Stimulated activated CD8-positive, alpha-beta memory T cell treated with anti-CD3 and anti-CD28 coated beads, Interleukin-12 subunit alpha, Interleukin-12 subunit beta, amount 100 ng/mL, for 1 hour (primary cell): ENCODE data around the gene PRKCH.

ENCODE experiments used
- DNase-seq: peaks from one replicate; pipeline ENCODE4 v3.0.0-alpha.2; 2020; ENCODE audit warnings: low read depth

Gene PRKCH

GRCh38 chr14:61429316-61429715 lies 107.9 kb downstream of the PRKCH start:
- DNase-seq = no peak

DNA sequence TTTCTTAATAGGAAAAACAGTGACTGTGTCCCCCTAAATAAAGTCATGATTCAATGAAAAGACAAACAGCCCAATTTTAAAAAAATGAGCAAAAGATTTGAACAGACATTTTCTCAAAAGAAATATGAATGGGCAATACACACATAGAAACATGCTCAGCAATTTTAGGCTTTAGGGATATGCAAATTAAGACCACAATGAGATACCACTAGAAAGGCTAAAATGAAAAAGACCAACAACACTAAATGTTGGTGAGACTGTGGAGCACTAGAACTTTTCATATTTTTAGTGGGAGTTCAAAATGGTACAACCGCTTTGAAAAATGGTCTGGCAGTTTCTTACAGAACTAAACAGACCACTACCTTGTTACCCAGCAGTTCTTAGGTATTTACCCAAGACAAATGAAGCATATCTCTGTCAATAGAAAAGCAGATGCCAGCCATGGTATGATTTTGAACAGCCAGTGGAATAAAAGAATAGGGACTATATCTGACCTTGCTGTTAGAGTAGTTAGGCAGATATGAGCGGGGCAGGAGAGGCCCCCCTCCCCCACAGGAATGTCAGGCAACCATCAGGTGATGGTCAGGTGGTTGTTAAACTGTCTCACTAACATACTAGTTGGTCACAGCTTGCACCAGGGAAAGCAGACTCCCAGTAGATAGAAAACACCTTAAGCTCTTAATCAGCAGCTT lies 108.8 kb downstream of the PRKCH start:
- no peak for DNase-seq

GRCh38 chr14:61433169-61433568 lies 111.8 kb downstream of the PRKCH start:
- DNase-seq = no peak

DNA sequence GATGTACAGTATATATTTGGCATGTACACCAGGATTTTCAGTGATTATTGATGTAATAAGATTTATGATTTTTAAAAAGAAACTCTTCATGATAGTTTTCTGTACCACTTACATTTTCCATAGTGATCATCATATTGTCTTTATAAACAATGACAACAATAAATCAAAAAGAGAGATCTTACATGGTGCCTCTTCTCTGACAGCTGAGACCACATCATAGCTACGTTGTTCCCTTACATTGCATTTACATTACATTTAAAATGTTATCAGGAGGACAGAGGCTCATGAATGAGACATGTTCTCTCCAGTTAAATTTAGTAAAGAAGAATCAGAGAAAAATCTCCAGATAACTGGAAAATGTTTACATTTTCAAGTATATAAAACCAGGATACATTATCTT lies 112.4 kb downstream of the PRKCH start:
- no peak for DNase-seq

DNA sequence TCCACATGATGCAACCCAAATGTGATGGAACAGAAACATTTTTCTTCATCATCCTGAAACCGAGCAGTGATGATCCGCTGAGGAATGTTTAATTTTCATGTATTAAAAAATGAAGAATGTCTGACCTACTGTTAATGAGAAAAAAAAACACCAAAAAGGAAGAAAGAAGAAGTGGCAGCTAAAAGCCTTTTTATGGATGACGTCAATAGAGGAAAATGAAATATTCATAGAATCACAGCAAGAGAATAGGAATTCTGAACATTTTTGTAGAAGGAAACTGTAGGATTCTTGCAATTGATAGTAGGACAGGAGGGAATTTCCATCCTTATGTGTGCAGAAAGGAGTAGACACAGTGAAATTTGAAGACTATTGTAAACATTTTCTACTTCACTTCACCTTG lies 112.9 kb downstream of the PRKCH start:
- DNase-seq = no peak

GRCh38 chr14:61435563-61436337 lies 114.4 kb downstream of the PRKCH start:
- no peak for DNase-seq

DNA sequence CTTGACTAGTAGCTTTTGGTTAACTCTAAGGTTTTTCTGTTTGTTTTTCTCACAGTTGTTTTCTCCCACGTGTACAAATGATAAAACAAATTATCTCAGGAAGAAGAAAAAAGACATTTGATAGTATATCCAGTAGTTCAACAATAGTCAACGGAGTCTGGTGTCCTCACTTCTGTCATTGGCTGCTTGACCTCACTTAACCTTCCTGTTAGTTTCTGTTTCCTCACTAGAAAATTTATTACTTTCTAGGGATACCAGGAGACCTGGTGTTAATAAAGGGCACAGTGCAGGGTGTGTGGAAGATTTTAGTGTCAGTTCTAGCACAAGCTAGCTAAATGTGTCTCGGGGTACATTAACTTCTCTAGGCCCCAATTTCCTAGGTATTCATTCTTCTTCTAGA lies 116.0 kb downstream of the PRKCH start:
- no peak for DNase-seq

GRCh38 chr14:61438036-61438435 lies 116.7 kb downstream of the PRKCH start:
- DNase-seq = no peak

DNA sequence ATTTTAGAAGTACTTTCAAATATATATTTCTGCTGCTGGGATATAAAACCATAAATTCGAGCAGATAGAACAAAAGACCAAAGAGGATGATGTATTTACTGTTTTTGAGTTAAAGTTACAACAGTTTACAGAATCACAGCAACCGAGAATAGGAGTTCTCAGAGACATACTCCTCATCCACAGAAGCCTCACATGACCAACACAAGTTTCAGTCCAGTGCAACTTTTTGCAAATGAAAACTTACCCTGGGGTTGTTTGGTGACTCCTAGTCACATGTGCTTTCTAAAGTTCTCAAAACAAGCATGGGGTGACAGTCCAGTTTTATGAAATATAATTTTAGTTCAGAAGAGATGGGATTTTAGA lies 117.1 kb downstream of the PRKCH start:
- DNase-seq = no peak

GRCh38 chr14:61438860-61439765 lies 117.7 kb downstream of the PRKCH start:
- no peak for DNase-seq

GRCh38 chr14:61439779-61440418 lies 118.5 kb downstream of the PRKCH start:
- DNase-seq = no peak

- no peak for DNase-seq
These were observed 122.1 kb downstream of the PRKCH start for GRCh38 chr14:61443481-61443880.

- DNase-seq = peak; percentile 60
These were observed 122.9 kb downstream of the PRKCH start for GRCh38 chr14:61444215-61444768.

- DNase-seq = no peak
These were observed 130.1 kb downstream of the PRKCH start for GRCh38 chr14:61451491-61451890.

DNA sequence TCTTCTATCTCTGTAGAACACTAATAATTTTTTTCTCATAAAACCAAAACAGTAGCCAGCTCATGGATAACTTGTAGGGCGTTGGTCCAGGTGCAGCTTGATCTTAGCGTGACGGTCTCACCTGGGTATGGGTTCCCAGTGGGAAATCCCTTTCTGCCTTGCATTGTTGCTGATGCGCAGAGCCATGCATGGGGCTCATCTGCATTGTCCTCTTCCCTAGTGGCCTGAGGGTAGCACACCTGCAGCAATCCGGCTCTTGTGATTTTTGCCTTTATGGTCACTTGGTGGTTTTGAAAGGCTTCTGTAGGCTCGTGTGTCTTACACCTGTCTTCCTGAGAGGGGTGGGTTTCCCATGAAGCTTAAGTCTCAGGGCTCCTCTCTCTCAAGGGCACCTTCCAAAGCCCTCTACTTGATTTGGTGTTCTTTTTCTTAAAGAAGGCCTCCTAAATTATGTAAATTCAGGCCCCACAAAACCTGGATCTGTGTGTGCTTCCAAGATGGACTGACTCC lies 130.6 kb downstream of the PRKCH start:
- no peak for DNase-seq

DNA sequence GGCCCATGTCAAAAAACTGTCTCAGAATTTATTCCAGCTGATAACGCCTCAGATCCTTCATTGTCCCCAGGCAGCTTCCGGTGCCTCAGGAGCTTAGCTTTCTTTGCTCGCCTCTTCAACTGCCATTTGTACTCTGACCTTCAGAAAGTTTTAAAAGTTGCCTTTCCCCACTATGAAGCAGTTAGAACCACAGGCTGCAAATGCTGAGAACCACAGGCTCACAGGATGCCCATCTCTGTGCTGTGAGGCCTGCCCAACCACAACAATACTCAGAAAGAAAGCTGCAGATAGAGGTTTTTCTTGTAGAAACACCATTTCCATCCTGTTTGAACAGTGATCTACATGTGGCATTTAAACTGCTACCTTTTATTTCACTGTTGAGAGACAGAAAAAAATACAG lies 131.1 kb downstream of the PRKCH start:
- no peak for DNase-seq

DNA sequence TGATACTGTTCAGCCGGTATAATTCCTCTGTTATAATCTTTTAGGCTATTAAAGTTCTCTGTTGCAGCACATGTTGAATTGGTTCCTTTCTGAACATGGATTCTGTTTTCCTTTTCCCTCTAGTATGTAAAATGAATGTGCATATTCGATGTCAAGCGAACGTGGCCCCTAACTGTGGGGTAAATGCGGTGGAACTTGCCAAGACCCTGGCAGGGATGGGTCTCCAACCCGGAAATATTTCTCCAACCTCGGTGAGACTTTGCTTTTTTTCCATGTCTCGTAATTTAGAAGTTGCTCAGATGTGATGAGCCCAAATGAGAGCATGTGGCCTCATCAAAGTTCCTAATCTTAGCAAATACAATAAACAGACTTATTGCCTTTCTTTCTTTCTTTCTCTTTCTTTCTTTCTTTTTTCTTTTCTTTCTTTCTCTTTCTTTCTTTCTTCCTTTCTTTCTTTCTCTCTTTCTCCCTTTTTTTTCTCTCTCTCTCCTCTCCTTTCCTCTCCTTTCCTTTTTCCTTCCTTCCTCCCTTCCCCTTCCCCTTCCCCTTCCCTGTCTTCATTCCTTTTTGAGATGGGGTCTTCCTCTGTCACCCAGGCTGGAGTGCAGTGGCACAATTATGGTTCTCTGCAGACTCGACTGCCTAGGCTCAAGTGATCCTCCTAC lies 131.9 kb downstream of the PRKCH start:
- DNase-seq = no peak

GRCh38 chr14:61454545-61454944 lies 133.2 kb downstream of the PRKCH start:
- DNase-seq = no peak

- no peak for DNase-seq
These were observed 134.0 kb downstream of the PRKCH start for GRCh38 chr14:61455351-61455750.

- peak; percentile 80 for DNase-seq
These were observed 135.3 kb downstream of the PRKCH start for GRCh38 chr14:61456720-61457119.

DNA sequence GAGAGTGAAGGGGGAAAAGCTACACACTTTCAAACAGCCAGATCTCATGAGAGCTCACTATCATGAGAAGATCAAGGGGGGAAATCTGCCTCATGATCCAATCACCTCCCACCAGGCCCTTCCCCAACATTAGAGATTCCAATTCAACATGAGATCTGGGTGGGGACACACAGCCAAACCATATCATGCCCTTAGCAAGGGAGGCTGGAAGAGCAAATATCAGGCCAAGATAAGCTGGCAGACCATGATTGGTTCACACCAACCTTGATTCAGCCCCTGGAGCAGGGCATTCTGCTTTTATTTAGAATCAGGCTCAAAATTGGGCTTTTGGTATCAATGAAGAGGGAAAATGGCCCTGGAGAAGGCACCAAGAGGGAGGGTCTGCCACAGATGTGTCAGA lies 137.4 kb downstream of the PRKCH start:
- DNase-seq = no peak
